HG03097 (cell line): ENCODE data around the gene JPH3.

ENCODE experiments used
- ATAC-seq: cut with Tn5 transposase; IDR thresholded peaks from one replicate; pipeline ENCODE4 v1.9.1; 2021; ENCODE audit not compliant: unreplicated experiment, low FRiP score

Gene JPH3

GRCh38 chr16:87648698-87649487, 46.6 kb downstream of the JPH3 start:
- no peak for ATAC-seq

- ATAC-seq: no peak
These were observed 50.1 kb downstream of the JPH3 start for GRCh38 chr16:87652386-87652785.

- no peak for ATAC-seq
These were observed 50.5 kb downstream of the JPH3 start for GRCh38 chr16:87652799-87653198.

- no peak for ATAC-seq
These were observed 50.9 kb downstream of the JPH3 start for GRCh38 chr16:87653234-87653633.

- ATAC-seq: no peak
These were observed 52.5 kb downstream of the JPH3 start for GRCh38 chr16:87654826-87655225.

- no peak for ATAC-seq
These were observed 54.0 kb downstream of the JPH3 start for GRCh38 chr16:87656328-87656727.

- no peak for ATAC-seq
These were observed 55.4 kb downstream of the JPH3 start for GRCh38 chr16:87657621-87658192.

- no peak for ATAC-seq
These were observed 56.4 kb downstream of the JPH3 start for GRCh38 chr16:87658564-87659225.

- ATAC-seq: no peak
These were observed 59.3 kb downstream of the JPH3 start for GRCh38 chr16:87661561-87661960.

GRCh38 chr16:87662254-87663204, 60.2 kb downstream of the JPH3 start:
- no peak for ATAC-seq

- no peak for ATAC-seq
These were observed 62.5 kb downstream of the JPH3 start for GRCh38 chr16:87664792-87665191.

- ATAC-seq: no peak
These were observed 62.9 kb downstream of the JPH3 start for GRCh38 chr16:87665193-87665592.

GRCh38 chr16:87666919-87667318, 64.6 kb downstream of the JPH3 start:
- ATAC-seq: no peak

- no peak for ATAC-seq
These were observed 65.1 kb downstream of the JPH3 start for GRCh38 chr16:87667443-87667842.

- no peak for ATAC-seq
These were observed 65.6 kb downstream of the JPH3 start for GRCh38 chr16:87667946-87668345.

- no peak for ATAC-seq
These were observed 67.4 kb downstream of the JPH3 start for GRCh38 chr16:87669672-87670071.

- no peak for ATAC-seq
These were observed 68.9 kb downstream of the JPH3 start for GRCh38 chr16:87671221-87671620.

GRCh38 chr16:87671715-87672270, 69.5 kb downstream of the JPH3 start:
- no peak for ATAC-seq

- no peak for ATAC-seq
These were observed 72.1 kb downstream of the JPH3 start for GRCh38 chr16:87674419-87674818.

- no peak for ATAC-seq
These were observed 72.9 kb downstream of the JPH3 start for GRCh38 chr16:87675111-87675719.
